VCaP (cell line): ENCODE results near the gene ANKRD13B.

Source experiments
- H3K27ac ChIP-seq: fragments of 450-650 bp; 2 replicates; pipeline ENCODE4 v1.5.1; 2017
- CTCF ChIP-seq: fragments of 450-650 bp; conservative IDR thresholded peaks from 2 replicates; pipeline ENCODE4 v1.5.1; 2017; ENCODE audit warnings: mild to moderate bottlenecking, moderate library complexity

Gene ANKRD13B

GRCh38 chr17:29579866-29580771 lies 12.8 kb upstream of the ANKRD13B start:
- TF ChIP-seq CTCF, result peak; percentile 99
- peak overlapping the region; percentile 59 for H3K27ac ChIP-seq

DNA sequence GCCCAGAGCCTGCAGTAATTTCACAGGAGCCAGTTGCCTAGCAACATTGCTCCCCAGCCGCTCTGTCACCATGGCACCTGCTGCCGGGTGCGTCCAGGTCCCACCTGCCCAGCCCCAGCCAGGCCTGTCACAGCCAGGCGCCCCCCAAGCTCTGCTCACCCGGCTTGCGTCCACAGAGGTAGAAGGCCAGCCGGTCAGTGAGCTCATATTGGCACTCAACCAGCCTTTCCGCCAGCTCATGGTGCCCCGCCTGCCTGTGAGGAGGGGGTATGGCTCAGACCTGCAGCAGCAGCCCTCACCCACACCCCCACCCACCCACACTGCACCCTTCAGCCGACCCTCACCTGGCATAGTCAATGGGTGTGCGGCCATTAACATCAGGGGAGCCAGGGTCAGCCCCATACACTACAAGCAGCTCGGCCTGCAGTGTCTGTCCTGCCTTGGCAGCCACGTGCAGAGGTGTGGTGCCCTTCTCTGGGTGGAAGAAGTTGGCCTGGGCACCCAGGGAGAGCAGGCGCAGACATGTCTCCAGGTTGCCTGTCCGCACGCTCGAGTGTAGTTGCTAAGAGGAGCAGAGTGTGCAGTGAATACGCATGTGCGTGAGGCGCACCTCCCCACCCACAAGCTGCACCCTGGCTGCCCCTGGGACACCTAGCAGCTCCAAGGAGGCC lies 11.2 kb upstream of the ANKRD13B start:
- no peak for TF ChIP-seq CTCF
- peak overlapping the region; percentile 59 for H3K27ac ChIP-seq

DNA sequence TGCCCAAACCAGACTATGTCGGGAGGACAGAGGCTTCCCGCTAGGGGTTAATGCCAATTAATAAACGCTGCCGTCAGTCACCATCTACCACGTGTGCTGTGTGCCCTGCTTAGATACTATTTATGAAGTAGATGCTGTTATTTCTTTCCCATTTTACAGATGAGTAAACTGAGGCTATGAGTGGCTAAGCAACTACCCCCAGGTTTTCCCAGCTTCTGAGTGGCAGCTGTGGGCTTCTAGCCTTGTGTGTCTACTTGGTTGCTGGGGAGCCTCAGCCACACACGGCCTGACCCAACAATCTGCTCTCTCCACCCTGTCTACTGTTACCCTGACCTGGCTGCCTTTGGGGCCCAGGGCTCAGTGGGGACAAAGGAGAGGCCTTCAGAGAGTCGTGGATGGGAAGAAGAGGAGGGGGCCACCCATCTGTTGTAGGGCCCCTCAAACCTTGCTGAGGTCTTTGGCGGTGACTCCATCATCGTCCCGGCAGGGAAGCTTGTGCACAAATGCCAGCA lies 10.6 kb upstream of the ANKRD13B start:
- no peak for TF ChIP-seq CTCF
- no peak overlapping the region; the same call in 1 of the 2 replicates for H3K27ac ChIP-seq

- no peak for TF ChIP-seq CTCF
- no peak overlapping the region for H3K27ac ChIP-seq
Observed at GRCh38 chr17:29582772-29583171, 10.2 kb upstream of the ANKRD13B start.

DNA sequence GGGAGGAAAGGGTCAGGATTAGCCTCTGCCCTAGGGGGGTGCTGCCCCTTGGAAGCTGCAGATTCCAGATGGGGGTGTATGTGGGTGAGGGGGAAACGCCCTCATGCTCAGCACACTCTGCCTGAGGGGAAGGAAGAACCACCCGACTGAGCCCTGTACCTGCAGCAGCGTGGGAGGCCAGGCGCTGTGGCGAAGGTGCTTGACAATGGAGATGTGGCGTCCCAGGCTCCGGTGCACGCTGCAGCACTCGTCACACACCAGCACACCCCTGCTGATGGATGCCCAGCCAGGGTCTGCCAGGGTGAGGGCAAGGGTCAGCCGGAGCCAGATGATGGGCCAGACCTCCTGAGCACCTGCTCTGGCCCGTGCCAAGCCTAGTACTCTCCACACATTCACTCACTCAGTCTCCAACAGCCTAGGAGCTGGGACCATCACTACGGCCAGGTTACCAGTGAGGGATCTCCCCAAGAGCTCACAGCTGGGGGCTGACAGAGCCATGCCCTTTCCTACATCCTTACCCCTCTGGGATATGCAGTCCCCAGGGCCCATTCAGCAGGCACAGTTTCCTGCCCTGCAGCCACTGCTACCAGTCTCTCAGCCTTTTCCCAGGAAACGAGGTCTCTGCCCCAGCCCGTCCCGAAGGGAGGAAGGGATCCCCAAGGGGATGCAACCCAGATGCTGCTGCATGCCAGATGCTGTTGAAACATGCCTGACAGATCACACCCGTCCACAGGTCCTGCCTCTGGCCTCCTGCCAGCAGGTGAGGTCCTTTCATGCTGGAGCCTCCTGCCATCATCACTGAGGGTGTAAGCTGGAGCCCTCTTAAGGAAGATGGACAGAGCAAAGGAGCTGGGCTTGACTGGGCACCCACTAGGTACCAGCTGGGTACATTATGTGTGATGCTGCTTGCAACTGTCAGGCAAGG lies 9.3 kb upstream of the ANKRD13B start:
- TF ChIP-seq CTCF, result no peak
- H3K27ac ChIP-seq, result no peak overlapping the region

DNA sequence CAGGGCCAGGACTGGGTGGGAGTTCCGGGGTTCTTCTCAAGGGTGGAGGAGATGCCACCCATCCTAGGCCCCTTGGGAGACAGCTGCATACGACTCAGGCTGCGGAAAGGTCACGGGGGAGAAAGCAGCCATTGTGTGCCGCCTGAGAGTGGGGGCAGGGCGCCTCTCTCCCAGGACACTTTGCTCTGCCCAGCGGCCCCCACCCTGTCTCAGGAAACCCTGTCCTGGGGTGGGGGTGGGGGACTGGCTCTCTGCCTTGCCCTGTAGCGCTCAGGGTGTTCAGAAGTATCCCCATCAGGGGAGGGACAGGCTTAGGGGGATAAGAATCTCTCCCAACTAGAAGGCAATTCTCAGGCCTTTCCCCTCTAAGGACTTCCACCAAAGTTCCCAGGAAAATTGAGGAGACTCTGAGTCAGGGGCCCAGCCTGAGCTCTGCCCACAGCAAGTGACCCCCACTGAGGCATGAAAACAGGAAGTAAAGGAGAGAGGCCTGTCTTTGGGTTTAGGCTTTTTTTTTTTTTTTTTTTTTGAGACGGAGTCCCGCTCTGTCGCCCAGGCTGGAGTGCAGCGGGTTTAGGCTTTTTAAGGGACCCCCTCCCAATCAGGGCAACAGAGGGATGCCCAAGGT lies 8.4 kb upstream of the ANKRD13B start:
- H3K27ac ChIP-seq, result no peak overlapping the region
- TF ChIP-seq CTCF, result no peak
